GM23338 (cell line): Measurements from ENCODE around the gene MAPK4.

Source experiments
- CTCF ChIP-seq, 2 experiments: fragments of 200-600 bp in 1 of 2; sonication (generic) in 1 of 2; conservative IDR thresholded peaks; 2 replicates each; pipeline versions ENCODE4 v1.5.1 to v1.6.1; 2016 to 2017; ENCODE audit warnings: antibody characterized with exemption in 2 of 2, low read depth in 2 of 2, mild to moderate bottlenecking in 2 of 2, moderate library complexity in 1 of 2
- ETS1 ChIP-seq: IDR thresholded peaks from 2 replicates; pipeline ENCODE4 v1.6.1; 2016; ENCODE audit warnings: antibody characterized with exemption
- EZH2 ChIP-seq: fragments of 200-600 bp; sonication (generic); IDR thresholded peaks from one replicate; pipeline ENCODE4 v1.8.0; 2017; ENCODE audit warnings: antibody characterized with exemption, mild to moderate bottlenecking, low read depth; ENCODE audit not compliant: unreplicated experiment
- EZH2phosphoT487 ChIP-seq: fragments of 200-600 bp; sonication (generic); IDR thresholded peaks from one replicate; pipeline ENCODE4 v1.8.1; 2018; ENCODE audit warnings: antibody characterized with exemption; ENCODE audit not compliant: unreplicated experiment
- JUNB ChIP-seq: IDR thresholded peaks from one replicate; pipeline ENCODE4 v1.6.1; 2016; ENCODE audit warnings: antibody characterized with exemption; ENCODE audit not compliant: unreplicated experiment
- NANOG ChIP-seq: IDR thresholded peaks from 2 replicates; pipeline ENCODE4 v1.6.1; 2016; ENCODE audit warnings: antibody characterized with exemption, borderline replicate concordance
- POLR2AphosphoS5 ChIP-seq: IDR thresholded peaks from 2 replicates; pipeline ENCODE4 v1.6.1; 2016; ENCODE audit warnings: antibody characterized with exemption, low read depth
- REST ChIP-seq: IDR thresholded peaks from one replicate; pipeline ENCODE4 v1.6.1; 2018; ENCODE audit warnings: antibody characterized with exemption; ENCODE audit not compliant: unreplicated experiment
- ZNF114 ChIP-seq: fragments of 250-450 bp; sonication (Bioruptor Pico); IDR thresholded peaks from 2 replicates; pipeline ENCODE4 v1.5.0; 2020; ENCODE audit warnings: mild to moderate bottlenecking, moderate library complexity
- ZNF331 ChIP-seq: fragments of 250-450 bp; sonication (Bioruptor Pico); IDR thresholded peaks from 2 replicates; pipeline ENCODE4 v1.5.0; 2020; ENCODE audit warnings: low read depth, mild to moderate bottlenecking, moderate library complexity

GRCh38 chr18:50627594-50628532 is 68.0 kb downstream of the MAPK4 start:
- TF ChIP-seq CTCF (conservative IDR thresholded peaks at IDR 0.05; ENCODE audit: low read depth in 2 of 2) (no peak), ZNF331 (CRISPR knock-in tag) (no peak), EZH2phosphoT487 (no peak), POLR2AphosphoS5 (no peak), ETS1 (no peak), EZH2 (no peak), NANOG (no peak), REST (no peak), JUNB (no peak), ZNF114 (no peak)
